ENCODE measurements around the gene HIVEP3. TPM values are rescaled to one million over a fixed set of nuclear protein-coding genes. Genes with fewer than 3 reads are reported as not detected.

HIVEP3 gene
- polyA plus RNA-seq, 1 donor (not counting 4 experiments of a cell fraction or from before 2014, with no cell fraction given), result 1.1 TPM

DNA sequence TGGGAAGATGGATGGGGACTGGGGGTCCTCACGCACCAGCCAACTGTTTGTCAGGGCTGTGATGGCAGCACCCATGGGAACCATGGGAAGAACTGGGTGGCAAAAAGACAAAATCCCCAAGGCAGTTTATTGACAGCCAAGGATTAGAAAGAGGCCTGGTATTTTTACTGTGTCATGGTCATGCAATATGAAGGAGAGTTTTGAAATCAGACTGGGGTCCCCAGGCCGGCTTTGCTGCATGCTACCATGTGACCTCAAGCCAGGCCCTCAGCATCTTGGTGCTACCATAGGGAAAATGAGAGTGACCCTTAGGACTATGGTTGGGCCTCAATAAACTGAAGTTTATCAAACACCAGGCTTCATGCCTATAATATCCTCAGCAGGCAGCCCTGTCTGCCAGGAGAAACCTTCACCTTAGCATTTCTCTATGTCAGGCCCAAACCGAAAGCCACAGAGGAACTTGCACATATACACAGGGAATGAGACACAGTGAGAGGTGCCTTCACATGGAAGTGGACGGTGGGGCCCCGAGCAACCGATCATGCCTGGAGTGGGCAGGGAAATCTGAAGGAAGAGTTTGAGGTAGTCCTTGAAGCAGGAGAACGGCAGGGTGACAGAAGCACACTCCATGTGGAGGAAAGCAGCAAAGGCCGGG, 203.2 kb downstream of the HIVEP3 start:
- Histone ChIP-seq H3K9ac (ENCODE audit: control insufficient read depth, extremely low read depth, insufficient read depth, low read length) (no peak overlapping the region), H3K27ac (ENCODE audit: control insufficient read depth, insufficient read depth, low read length) (no peak overlapping the region), H3K9me3 (ENCODE audit: control insufficient read depth, low read depth, low read length) (no peaks in the 10 kb centered on the region), H2AFZ (ENCODE audit: control insufficient read depth, low read length) (no peak overlapping the region), H3K4me1 (ENCODE audit: control insufficient read depth, extremely low read depth, insufficient read depth, low read length) (peaks cover 23% of the 10 kb centered on the region), H3K27me3 (ENCODE audit: control insufficient read depth, extremely low read depth, insufficient read depth, low read length) (no peaks in the 10 kb centered on the region), H3K4me2 (ENCODE audit: control insufficient read depth, extremely low read depth, insufficient read depth, low read depth, low read length) (no peak overlapping the region), H3K4me3 (ENCODE audit: control insufficient read depth in 2 of 3, extremely low read depth in 1 of 3, insufficient read depth in 2 of 3, low read depth in 1 of 3, low read length in 3 of 3) (no peak overlapping the region), H3K79me2 (ENCODE audit: control insufficient read depth, insufficient read depth, low read length) (no peaks in the 10 kb centered on the region), H3K9me1 (ENCODE audit: control insufficient read depth, extremely low read depth, insufficient read depth, low read length) (no peaks in the 10 kb centered on the region), H3K36me3 (ENCODE audit: control insufficient read depth in 2 of 2, extremely low read depth in 1 of 2, insufficient read depth in 2 of 2, low read length in 2 of 2) (no peaks in the 10 kb centered on the region), H4K20me1 (ENCODE audit: control insufficient read depth, extremely low read depth, insufficient read depth, low read length) (no peaks in the 10 kb centered on the region)
- FAIRE-seq (no peak), DNase-seq (ENCODE audit: low read depth, low spot score) (no peak)
- dilution Hi-C loops (cut with MboI; ENCODE audit: extremely low pct_ligation_motif_present, low sequenced_read_pairs), result no loop called here
- no peak for TF ChIP-seq EZH2 (IDR thresholded peaks at IDR 0.05; ENCODE audit: low read length)
- TF ChIP-seq, protein P1, sequence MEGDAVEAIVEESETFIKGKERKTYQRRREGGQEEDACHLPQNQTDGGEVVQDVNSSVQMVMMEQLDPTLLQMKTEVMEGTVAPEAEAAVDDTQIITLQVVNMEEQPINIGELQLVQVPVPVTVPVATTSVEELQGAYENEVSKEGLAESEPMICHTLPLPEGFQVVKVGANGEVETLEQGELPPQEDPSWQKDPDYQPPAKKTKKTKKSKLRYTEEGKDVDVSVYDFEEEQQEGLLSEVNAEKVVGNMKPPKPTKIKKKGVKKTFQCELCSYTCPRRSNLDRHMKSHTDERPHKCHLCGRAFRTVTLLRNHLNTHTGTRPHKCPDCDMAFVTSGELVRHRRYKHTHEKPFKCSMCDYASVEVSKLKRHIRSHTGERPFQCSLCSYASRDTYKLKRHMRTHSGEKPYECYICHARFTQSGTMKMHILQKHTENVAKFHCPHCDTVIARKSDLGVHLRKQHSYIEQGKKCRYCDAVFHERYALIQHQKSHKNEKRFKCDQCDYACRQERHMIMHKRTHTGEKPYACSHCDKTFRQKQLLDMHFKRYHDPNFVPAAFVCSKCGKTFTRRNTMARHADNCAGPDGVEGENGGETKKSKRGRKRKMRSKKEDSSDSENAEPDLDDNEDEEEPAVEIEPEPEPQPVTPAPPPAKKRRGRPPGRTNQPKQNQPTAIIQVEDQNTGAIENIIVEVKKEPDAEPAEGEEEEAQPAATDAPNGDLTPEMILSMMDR (optimal IDR thresholded peaks at IDR 0.05 in 1 of 3, IDR thresholded peaks at IDR 0.05 in 1 of 3, conservative IDR thresholded peaks at IDR 0.05 in 1 of 3; ENCODE audit: extremely low read depth in 1 of 3, insufficient read depth in 2 of 3, low read length in 3 of 3), result no peak

DNA sequence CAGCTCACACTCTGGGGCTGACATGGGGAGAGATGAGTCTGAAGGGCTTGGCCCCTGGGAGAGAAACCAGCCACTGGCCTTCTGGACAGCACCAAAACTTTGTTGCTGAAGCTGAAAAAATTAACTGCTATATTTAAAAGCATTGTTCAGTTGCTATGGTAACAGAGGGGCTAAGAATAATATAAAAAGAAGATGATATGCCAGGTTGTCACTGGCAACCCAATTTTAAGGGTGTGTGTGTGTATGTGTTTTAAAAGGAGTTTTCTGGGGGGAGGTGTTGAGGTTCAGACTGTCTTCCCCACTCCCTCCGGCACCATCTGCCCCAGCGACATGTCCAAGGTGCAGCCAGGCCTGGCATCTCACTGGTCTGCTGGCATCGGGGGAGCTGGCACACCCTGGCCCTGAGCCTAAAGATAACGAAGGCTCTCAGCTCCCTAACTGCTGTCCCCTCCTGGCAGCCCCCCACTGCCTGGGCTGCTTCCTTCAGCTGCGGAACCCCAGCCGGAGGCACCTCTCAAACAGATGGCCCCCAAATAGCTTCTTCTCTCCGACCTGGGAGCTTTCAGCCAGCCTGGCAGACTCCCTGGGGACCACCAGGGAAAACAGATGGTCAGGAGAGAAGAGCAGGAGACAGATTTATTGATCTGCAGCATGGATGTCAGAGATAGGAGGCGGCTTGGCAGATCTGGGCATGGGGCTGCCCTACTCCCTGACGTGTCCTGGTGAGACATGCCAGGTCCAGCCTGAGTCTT, 203.9 kb downstream of the HIVEP3 start:
- Histone ChIP-seq H3K79me2 (ENCODE audit: control insufficient read depth, insufficient read depth, low read length) (no peaks in the 10 kb centered on the region), H3K27me3 (ENCODE audit: control insufficient read depth, extremely low read depth, insufficient read depth, low read length) (no peaks in the 10 kb centered on the region), H4K20me1 (ENCODE audit: control insufficient read depth, extremely low read depth, insufficient read depth, low read length) (no peaks in the 10 kb centered on the region), H3K4me1 (ENCODE audit: control insufficient read depth, extremely low read depth, insufficient read depth, low read length) (peaks cover 23% of the 10 kb centered on the region), H3K4me2 (ENCODE audit: control insufficient read depth, extremely low read depth, insufficient read depth, low read depth, low read length) (no peak overlapping the region), H3K36me3 (ENCODE audit: control insufficient read depth in 2 of 2, extremely low read depth in 1 of 2, insufficient read depth in 2 of 2, low read length in 2 of 2) (no peaks in the 10 kb centered on the region), H3K9me3 (ENCODE audit: control insufficient read depth, low read depth, low read length) (no peaks in the 10 kb centered on the region), H3K4me3 (ENCODE audit: control insufficient read depth in 2 of 3, extremely low read depth in 1 of 3, insufficient read depth in 2 of 3, low read depth in 1 of 3, low read length in 3 of 3) (no peak overlapping the region), H2AFZ (ENCODE audit: control insufficient read depth, low read length) (no peak overlapping the region), H3K9ac (ENCODE audit: control insufficient read depth, extremely low read depth, insufficient read depth, low read length) (no peak overlapping the region), H3K9me1 (ENCODE audit: control insufficient read depth, extremely low read depth, insufficient read depth, low read length) (no peaks in the 10 kb centered on the region), H3K27ac (ENCODE audit: control insufficient read depth, insufficient read depth, low read length) (no peak overlapping the region)
- DNase-seq (ENCODE audit: low read depth, low spot score) (no peak), FAIRE-seq (no peak)
- dilution Hi-C loops (cut with MboI; ENCODE audit: extremely low pct_ligation_motif_present, low sequenced_read_pairs), result no loop called here
- TF ChIP-seq EZH2 (IDR thresholded peaks at IDR 0.05; ENCODE audit: low read length), result no peak
- TF ChIP-seq, protein P1 (optimal IDR thresholded peaks at IDR 0.05 in 1 of 3, IDR thresholded peaks at IDR 0.05 in 1 of 3, conservative IDR thresholded peaks at IDR 0.05 in 1 of 3; ENCODE audit: extremely low read depth in 1 of 3, insufficient read depth in 2 of 3, low read length in 3 of 3), result no peak

Measured in keratinocyte (primary cell).